Posterior vena cava (tissue), 2 donors: Measurements from ENCODE around the gene CNN2. TPM values are rescaled to one million over a fixed set of nuclear protein-coding genes. Genes with fewer than 3 reads are reported as not detected.

Source experiments
- DNase-seq: peaks from one replicate; pipeline ENCODE4 v3.0.0-alpha.2; 2020; ENCODE audit warnings: low spot score
- intact Hi-C, 2 donors: fragments of 100-400 bp; cut with DNase I; formaldehyde crosslinking; loops; one replicate each; pipeline versions ENCODE4 v1.14.1 to v1.14.2; 2022 to 2023
- total RNA-seq, 2 donors: library from RNA; stranded (reverse); fragmentation: NEBNext Ultra II Directional; extraction: Animal tissue kit (Norgen Biotek cat#: 25700); gene quantifications; one replicate each; pipeline ENCODE4 v1.2.1, GENCODE V29; 2021
- donor health status: DM: yes; HTN: yes; CAD: no.
- donor health status: DM: yes; HTN: yes; CAD: no.

The CNN2 gene
- total RNA-seq, 2 donors from 2014 or later = 94.7 to 136 TPM

- peak; percentile 85 for DNase-seq
- intact Hi-C loops = loop anchor here in 1 of 2 donors (5.0 kb wide), 1 partner anchor 35 kb away; no protein-coding TSS in a partner anchor
These were observed 55.9 kb downstream of the CNN2 start for GRCh38 chr19:1082165-1082927.

GRCh38 chr19:1082928-1083816, 56.8 kb downstream of the CNN2 start:
- peak; percentile 74 for DNase-seq
- intact Hi-C loops = loop anchor here in 1 of 2 donors (5.0 kb wide), 1 partner anchor 36 kb away; no protein-coding TSS in a partner anchor

GRCh38 chr19:1084024-1084868, 57.8 kb downstream of the CNN2 start:
- intact Hi-C loops = loop anchor here in 1 of 2 donors (5.0 kb wide), 1 partner anchor 37 kb away; no protein-coding TSS in a partner anchor
- peak; percentile 65 for DNase-seq

GRCh38 chr19:1085053-1085658, 58.7 kb downstream of the CNN2 start:
- intact Hi-C loops = no loop called here
- DNase-seq = no peak

GRCh38 chr19:1085676-1086442, 59.5 kb downstream of the CNN2 start:
- DNase-seq = no peak
- intact Hi-C loops = no loop called here

- intact Hi-C loops = no loop called here
- DNase-seq = no peak
These were observed 60.2 kb downstream of the CNN2 start for GRCh38 chr19:1086613-1087012.

GRCh38 chr19:1087813-1088415, 61.5 kb downstream of the CNN2 start:
- peak; percentile 91 for DNase-seq
- intact Hi-C loops = no loop called here

GRCh38 chr19:1088416-1089010, 62.1 kb downstream of the CNN2 start:
- no peak for DNase-seq
- intact Hi-C loops = no loop called here

Other genes with a start within 250 kb of the CNN2 start
- 100 to 1,000 TPM; 151 to 168 TPM for gene PTBP1, start 229.2 kb upstream of the CNN2 start, total RNA-seq
- gene PLPPR3, start 204.7 kb upstream of the CNN2 start, total RNA-seq = not detected
- gene AZU1, start 198.8 kb upstream of the CNN2 start, total RNA-seq = under 1 TPM in 1 of 2 donors, not detected in 1; 0.29 TPM
- under 1 TPM in 1 of 2 donors, not detected in 1; 0.38 TPM for gene PRTN3, start 185.6 kb upstream of the CNN2 start, total RNA-seq
- gene ELANE, start 174.3 kb upstream of the CNN2 start, total RNA-seq = 1 to 10 TPM in 1 of 2 donors, under 1 TPM in 1; 0.33 to 2.2 TPM
- 100 to 1,000 TPM; 122 to 297 TPM for gene CFD, start 166.9 kb upstream of the CNN2 start, total RNA-seq
- 10 to 100 TPM; 29.4 to 33.6 TPM for gene MED16, start 133.4 kb upstream of the CNN2 start, total RNA-seq
- not detected for gene RNU6-9, start 133.1 kb upstream of the CNN2 start, total RNA-seq
- 10 to 100 TPM; 36.2 to 41.5 TPM for gene R3HDM4, start 113.4 kb upstream of the CNN2 start, total RNA-seq
- not detected for gene KISS1R, start 109.3 kb upstream of the CNN2 start, total RNA-seq
- 1 to 10 TPM; 6.3 to 10.0 TPM for gene ARID3A, start 100.6 kb upstream of the CNN2 start, total RNA-seq
- gene WDR18, start 42.3 kb upstream of the CNN2 start, total RNA-seq = 10 to 100 TPM; 13.4 to 17.2 TPM
- gene GRIN3B, start 26.2 kb upstream of the CNN2 start, total RNA-seq = under 1 TPM in 1 of 2 donors, not detected in 1; 0.05 TPM
- 10 to 100 TPM; 96.5 to 99.8 TPM for gene TMEM259, start 5.5 kb upstream of the CNN2 start, total RNA-seq
- gene RNU6-2, start 5.1 kb upstream of the CNN2 start, total RNA-seq = not detected
- gene ABCA7, start 13.5 kb downstream of the CNN2 start, total RNA-seq = 1 to 10 TPM; 4.0 to 4.4 TPM
- 10 to 100 TPM in 1 of 2 donors, 1 to 10 TPM in 1; 10.0 to 26.8 TPM for gene ARHGAP45, start 40.6 kb downstream of the CNN2 start, total RNA-seq
- 100 to 1,000 TPM in 1 of 2 donors, 10 to 100 TPM in 1; 89.9 to 105 TPM for gene POLR2E, start 68.8 kb downstream of the CNN2 start, total RNA-seq
- gene GPX4, start 77.4 kb downstream of the CNN2 start, total RNA-seq = 100 to 1,000 TPM; 176 to 193 TPM
- gene SBNO2, start 147.7 kb downstream of the CNN2 start, total RNA-seq = 10 to 100 TPM; 63.5 to 71.0 TPM
- gene STK11, start 179.2 kb downstream of the CNN2 start, total RNA-seq = 10 to 100 TPM; 32.5 to 35.9 TPM
- 1 to 10 TPM; 1.5 to 2.7 TPM for gene CBARP, start 211.4 kb downstream of the CNN2 start, total RNA-seq
- gene ATP5F1D, start 215.1 kb downstream of the CNN2 start, total RNA-seq = 100 to 1,000 TPM; 125 to 137 TPM
- gene MIDN, start 222.0 kb downstream of the CNN2 start, total RNA-seq = 10 to 100 TPM; 76.5 to 86.3 TPM
- gene CIRBP, start 242.7 kb downstream of the CNN2 start, total RNA-seq = 100 to 1,000 TPM; 447 to 636 TPM
- gene FAM174C, start 248.9 kb downstream of the CNN2 start, total RNA-seq = 10 to 100 TPM; 25.2 to 27.2 TPM